Measurements from ENCODE around the gene HDAC3.

GRCh38 chr5:141597814-141598213 lies 38.8 kb downstream of the HDAC3 start:
- TF ChIP-seq CTCF (IDR thresholded peaks at IDR 0.05) = no peak
- no peak for TF ChIP-seq ZFX (IDR thresholded peaks at IDR 0.05; ENCODE audit: borderline replicate concordance)
